GM19467 (cell line): ENCODE measurements around the gene HIGD2A.

Experiments
- ATAC-seq: cut with Tn5 transposase; IDR thresholded peaks from one replicate; pipeline ENCODE4 v1.9.1; 2021; ENCODE audit warnings: mild to moderate bottlenecking, moderate library complexity; ENCODE audit not compliant: unreplicated experiment

The HIGD2A gene

DNA sequence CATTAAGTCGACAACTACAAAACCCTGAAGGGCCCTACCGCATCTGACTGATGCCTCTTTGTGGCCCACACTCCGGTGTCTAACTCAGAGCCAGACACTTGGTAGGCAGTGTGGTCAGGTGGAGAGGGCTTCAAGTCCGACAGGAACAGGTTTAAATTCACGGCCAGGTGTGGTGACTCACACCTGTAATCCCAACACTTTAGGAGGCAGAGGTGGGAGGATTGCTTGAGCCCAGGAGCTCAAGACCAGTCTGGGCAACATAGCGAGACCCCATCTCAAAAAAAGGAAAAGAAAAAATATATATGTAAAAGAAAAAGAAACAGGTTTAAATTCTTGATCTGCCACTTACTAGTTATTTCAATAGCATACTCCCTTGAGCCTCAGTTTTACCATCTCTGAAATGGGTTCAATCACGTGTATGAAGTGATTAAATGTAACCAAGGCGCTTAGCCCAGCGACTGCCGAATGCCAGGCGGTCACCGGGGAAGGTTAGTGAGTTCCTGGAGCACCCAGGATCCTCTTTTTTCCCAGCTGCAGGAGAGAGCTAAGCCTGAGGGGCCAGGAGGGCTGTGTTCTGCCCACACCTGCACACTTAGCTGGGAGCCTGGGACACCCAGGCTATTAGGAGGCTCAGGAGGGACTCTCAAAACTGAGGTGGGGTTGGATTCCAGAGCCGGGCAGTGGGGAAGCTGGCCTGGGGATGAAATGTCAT lies 26.8 kb downstream of the HIGD2A start:
- no peak for ATAC-seq

DNA sequence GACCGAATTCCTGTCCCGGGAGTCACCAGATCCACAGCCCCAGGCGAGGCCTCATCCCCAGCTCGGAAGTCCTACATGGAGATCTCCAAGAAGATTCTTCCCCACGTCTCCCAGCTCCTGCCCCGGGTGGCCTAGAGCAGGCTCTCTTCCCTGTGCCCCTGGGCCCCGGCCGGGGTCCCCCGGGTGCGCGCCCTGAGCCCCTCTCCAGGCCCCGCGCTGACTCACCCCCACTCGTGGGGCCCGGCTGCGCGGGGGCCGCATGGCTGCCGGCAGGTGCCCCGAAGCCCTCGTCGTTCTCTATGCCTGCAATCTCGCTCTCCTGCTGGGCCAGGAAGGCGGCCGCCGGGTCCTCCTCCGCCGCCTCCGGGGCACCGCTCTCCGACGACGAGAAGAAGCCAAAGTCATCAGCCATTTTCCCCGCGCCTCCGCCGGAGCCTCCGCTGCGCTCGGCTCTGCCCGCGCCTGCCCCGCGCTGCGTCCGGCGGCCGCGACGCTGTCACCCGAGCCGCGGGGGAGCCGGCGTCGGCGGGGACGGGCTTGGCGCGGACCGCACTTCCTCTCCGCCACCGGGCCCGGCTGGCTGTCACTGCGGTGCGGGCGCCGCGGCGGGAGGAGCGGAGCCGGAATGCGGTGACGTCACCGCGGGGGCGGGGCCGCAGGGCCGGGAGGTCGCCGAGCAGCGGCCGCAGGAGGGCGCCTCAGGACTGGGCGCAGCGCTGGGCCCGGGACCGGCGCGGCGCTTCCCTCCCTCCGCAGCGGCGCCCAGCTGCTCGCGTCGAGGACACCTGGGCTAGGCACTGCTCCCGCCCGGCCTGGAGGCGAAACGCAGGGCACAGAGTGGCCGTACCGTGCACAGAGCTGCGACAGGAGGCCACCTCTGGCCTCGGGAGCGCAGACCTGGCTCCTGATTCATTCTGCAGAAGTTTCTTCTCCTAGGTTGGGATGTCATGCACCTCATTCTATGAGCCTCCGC lies 27.7 kb downstream of the HIGD2A start, which contains the start of gene CLTB:
TSS of gene CLTB (minus strand) at position 588 of the 973 bp plus-strand sequence. CDS start at position 412, 176 bp downstream.
- peak; percentile 89 for ATAC-seq

DNA sequence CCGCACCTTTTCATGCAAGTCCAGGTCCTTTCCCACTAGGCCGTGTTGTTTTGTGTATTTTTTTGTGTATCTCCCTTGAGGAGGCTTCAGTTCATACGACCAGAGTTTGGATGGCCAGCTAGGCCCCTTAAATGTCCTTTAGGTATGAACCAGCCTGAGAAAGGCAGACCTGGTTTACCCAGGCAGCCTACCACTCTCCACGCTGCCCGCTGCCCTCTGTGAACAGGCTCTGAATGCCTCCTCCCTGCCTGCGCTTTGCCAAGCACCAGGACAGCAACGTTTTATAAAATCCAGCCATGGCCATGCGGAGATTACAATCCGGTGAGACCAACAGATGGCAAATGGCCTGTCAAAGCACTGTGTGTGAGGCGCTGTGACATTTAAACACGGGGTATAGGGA lies 28.4 kb downstream of the HIGD2A start:
- no peak for ATAC-seq

DNA sequence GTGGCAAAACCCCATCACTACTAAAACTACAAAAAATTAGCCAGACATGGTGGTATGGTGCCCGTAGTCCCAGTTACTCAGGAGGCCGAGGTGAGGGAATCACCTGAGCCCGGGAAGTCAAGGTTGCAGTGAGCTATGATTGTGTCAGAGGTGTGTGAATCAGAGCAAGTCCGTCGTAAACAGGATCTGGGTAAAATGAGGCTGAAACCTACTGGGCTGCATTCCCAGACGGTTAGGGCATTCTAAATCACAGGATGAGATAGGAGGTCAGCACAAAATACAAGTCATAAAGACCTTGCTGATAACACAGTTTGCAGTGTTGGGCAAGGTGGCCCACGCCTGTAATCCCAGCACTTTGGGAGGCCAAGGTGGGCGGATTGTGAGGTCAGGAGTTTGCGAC lies 29.7 kb downstream of the HIGD2A start:
- ATAC-seq, result no peak

DNA sequence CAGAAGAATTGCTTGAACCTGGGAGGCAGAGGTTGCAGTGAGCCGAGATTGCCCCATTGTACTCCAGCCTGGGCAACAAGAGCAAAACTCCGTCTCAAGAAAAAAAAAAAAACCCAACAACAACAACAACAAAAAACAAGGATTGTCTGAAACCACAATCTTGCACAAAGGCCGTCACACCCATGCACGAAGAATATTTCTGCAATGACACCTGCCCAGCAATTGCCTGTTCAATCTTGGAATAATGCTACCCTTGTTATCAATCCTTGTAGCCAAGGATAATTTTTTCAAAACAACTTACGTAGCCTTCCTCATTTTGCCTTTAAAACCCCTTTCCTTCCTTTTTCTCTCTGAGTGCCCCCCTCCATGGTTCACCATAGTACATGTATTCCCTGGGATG lies 31.5 kb downstream of the HIGD2A start:
- ATAC-seq, result no peak

DNA sequence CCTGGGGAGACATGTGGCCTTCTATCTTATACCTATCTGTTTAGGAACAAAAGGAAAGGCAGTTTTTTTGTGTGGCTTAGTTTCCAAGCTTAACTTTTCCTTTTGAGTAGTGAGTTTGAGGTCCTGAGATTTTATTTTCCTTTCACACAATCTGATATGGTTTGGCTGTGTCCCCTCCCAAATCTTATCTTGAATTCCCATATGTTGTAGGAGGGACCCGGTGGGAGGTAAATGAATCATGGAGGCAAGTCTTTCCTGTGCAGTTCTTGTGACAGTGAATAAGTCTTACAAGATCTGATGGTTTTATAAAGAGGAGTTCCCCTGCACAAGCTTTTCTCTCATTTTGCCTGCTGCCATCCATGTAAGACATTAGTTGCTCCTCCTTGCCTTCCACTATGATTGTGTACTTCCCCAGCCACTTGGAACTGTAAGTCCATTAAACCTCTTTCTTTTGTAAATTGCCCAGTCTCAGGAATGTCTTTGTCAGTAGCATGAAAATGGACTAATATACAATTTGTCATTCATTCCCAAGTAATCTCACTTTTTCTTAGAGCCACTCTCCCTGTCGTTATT lies 32.5 kb downstream of the HIGD2A start:
- ATAC-seq, result no peak

DNA sequence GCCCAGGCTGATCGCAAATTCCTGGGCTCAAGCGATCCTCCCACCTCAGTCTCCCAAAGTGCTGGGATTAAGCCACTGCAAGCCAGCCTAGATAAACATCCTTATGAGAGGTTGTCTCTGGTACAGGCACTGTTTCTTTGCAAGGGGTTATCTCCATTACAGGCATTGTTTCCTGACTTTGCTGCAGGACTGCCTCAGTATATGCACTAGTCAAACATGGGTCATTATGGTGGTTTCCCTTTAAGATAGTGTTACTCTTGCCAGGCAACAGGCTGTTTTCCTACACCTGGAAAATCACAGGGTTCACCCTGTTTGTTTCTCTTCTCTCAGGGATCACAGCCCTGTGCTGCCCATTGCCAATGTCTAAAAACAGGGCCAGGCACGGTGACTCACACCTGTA lies 35.6 kb downstream of the HIGD2A start:
- ATAC-seq, result no peak

DNA sequence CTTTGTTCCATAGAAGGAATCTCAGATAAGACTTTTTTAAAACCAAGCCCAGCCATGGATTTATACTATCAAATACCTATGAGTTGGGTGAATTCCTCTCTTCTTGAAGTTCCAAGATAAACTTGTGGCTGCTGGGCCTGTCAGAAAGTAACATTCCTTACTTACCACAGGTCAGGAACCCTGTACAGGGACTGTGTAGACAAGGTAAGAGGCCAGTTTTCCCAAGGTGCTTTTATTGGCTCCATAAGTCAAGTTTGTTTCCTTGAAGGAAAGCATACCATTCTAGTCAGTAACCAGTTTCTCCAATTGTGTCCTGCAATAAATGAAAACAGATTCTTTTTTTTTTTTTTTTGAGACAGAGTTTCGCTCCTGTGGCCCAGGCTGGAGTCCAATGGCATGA lies 36.6 kb downstream of the HIGD2A start:
- ATAC-seq, result no peak

DNA sequence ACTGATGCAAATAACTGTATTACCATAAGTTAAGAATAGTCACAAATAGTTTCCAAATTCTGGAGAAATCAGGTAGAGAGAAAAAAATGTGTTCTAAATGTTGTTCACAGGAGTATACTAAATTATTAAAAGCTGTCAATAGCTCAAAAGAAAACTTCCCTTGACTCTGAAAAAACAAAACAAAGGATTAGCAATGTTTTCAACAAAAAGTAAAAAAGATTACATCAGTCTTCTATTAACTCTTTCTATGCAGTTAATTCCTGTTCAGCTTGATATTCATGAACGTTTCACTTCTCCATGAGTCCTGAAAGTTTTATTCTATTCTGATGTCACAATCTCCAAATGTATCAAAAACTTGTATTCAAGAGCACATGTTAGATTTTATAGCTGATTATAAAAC lies 37.2 kb downstream of the HIGD2A start:
- no peak for ATAC-seq

DNA sequence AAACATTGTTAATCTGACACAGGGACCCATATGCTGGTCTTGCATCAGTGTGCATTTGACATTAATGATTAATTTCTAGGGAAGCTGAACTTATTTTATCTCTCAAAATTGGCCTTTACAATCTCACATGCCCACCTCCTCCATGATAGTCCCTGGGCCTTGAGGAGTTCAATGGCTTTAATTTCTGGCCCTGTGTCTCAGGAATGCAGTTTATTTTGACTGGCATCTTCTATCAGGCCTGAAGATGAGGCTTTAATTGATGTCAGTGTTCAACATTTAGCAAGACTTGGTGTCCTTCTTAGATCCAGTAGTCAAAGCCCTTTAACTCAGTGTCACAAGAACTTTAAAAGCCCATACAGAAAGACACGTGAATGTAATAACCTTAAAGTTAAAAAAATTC lies 38.3 kb downstream of the HIGD2A start:
- no peak for ATAC-seq

DNA sequence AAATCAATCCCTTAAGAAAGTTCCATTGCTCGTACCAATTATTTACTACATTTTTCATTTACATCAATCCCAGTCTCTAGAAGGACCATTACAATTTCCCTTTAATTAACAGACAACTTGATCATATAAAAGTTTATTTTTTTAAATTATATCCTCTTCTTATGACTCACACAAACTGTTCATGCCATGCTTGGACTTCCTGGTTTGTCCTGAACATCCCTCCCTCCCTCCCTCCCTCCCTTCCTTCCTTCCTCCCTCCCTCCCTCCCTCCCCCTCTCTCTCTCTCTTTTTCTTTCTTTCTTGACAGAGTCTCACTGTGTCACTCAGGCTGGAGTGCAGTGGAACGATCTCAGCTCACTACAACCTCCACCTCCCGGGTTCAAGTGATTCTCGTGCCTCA lies 39.4 kb downstream of the HIGD2A start:
- no peak for ATAC-seq

DNA sequence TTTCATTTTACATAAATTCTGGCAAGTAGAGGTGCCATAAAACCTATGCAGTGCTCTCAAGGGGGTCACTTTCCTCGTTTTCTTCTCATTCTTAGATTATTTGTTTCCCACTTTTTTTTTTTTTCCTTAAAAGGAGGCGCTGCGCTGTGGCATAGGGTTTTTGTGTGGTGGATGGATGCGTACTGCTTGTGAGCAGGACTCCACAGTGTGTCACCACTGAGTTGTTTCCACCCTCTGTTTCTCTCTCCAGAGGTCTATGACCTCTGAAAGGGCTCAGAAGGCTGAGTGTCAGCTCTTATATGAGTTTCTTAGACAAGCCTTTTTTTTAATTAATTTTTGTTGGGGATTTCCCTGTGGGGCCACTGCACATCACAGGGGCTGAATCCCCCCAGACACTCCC lies 41.4 kb downstream of the HIGD2A start:
- ATAC-seq, result no peak

DNA sequence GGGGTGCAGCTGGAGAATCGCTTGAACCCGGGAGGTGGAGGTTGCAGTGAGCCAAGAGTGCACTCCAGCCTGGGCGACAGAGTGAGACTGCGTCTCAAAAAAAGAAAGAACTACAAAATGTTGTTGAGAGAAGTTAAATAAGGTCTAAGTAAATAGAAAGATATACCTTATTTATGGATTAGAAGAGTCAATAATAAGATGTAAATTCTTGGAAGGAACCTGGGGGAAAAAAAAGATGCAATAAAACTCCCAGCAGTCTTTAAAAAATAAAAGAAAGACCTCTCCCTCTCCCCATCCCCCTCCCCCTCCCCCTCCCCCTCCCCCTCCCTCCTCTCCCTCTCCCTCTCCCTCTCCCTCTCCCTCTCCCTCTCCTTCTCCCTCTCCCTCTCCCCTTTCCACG lies 44.2 kb downstream of the HIGD2A start:
- no peak for ATAC-seq

DNA sequence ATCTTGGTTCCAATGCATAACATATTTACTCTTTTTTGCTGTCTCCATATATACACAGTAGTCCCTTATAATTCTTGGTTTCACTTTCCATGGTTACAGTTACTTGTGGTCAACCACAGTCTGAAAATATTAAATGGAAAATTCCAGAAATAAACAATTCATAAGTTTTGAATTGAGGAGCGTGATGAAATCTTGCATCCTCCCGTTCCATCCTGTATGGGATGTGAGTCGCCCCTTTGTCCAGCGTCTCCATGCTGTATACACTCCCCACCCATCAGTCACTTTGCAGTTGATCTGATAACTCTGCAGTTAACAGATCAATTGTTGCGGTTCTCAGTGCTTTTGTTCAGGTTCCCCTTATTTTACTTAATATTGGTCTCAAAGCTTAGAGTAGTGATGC lies 48.1 kb downstream of the HIGD2A start:
- no peak for ATAC-seq

DNA sequence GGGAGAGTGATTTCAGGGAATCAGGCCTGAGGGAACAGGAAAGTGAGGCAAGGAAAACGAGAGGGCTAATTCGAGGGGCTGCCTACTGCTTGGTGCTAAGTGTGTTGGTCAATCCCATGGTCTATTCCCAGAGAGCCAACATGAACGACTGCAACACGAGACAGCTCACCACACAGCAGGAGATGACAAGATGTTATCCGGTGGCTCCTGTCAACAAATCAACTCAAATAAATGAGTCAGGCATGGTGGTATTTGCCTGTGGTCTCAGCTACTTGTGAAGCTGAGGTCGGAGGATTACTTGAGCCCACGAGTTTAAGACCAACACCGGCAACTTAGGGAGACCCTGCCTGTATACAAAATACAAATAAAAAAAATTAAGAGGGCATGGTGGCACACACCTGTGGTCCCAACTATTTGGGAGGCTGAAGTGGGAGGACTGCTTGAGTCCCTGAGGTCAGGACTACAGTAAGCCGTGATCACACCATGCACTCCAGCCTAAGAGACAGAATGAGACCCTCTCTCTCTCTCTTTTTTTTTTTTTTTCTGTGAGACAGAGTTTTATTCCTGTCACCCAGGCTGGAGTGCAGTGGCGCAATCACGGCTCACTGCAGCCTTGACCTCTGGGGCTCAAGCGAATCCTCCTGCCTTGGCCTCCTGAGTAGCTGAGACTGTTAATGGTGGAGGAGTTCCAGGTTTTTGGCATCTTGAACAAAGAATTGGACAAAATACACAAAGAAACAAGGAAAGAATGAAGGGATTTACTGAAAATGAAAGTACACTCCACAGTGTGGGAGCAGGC lies 50.6 kb downstream of the HIGD2A start:
- no peak for ATAC-seq
